Measurements from ENCODE around the gene PFKL.

The PFKL gene

GRCh38 chr21:44272284-44272858 lies 27.5 kb upstream of the PFKL start:
- DNase-seq (ENCODE audit: low read depth in 1 of 2, low spot score in 1 of 2): no peak
- no peak for TF ChIP-seq POLR2AphosphoS5 (IDR thresholded peaks at IDR 0.05; ENCODE audit: low read depth)
- TF ChIP-seq, protein P1, sequence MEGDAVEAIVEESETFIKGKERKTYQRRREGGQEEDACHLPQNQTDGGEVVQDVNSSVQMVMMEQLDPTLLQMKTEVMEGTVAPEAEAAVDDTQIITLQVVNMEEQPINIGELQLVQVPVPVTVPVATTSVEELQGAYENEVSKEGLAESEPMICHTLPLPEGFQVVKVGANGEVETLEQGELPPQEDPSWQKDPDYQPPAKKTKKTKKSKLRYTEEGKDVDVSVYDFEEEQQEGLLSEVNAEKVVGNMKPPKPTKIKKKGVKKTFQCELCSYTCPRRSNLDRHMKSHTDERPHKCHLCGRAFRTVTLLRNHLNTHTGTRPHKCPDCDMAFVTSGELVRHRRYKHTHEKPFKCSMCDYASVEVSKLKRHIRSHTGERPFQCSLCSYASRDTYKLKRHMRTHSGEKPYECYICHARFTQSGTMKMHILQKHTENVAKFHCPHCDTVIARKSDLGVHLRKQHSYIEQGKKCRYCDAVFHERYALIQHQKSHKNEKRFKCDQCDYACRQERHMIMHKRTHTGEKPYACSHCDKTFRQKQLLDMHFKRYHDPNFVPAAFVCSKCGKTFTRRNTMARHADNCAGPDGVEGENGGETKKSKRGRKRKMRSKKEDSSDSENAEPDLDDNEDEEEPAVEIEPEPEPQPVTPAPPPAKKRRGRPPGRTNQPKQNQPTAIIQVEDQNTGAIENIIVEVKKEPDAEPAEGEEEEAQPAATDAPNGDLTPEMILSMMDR (IDR thresholded peaks at IDR 0.05; ENCODE audit: insufficient read depth, low read length): no peak
- no peak for TF ChIP-seq GABPA (IDR thresholded peaks at IDR 0.05; ENCODE audit: low read depth)
- no peak overlapping the region for H3K27ac ChIP-seq (replicated peaks)
- H3K27me3 ChIP-seq (ENCODE audit: insufficient read depth, poor library complexity, severe bottlenecking): no peaks in the 10 kb centered on the region
- H3K4me3 ChIP-seq (replicated peaks; ENCODE audit: insufficient read depth, low read length): no peak overlapping the region

- Histone ChIP-seq H3K27me3 (ENCODE audit: insufficient read depth, poor library complexity, severe bottlenecking) (no peaks in the 10 kb centered on the region), H3K27ac (replicated peaks) (no peak overlapping the region), H3K4me3 (replicated peaks; ENCODE audit: insufficient read depth, low read length) (no peak overlapping the region)
- DNase-seq (ENCODE audit: low read depth in 1 of 2, low spot score in 1 of 2): no peak
- TF ChIP-seq POLR2AphosphoS5 (IDR thresholded peaks at IDR 0.05; ENCODE audit: low read depth): no peak
- no peak for TF ChIP-seq GABPA (IDR thresholded peaks at IDR 0.05; ENCODE audit: low read depth)
- TF ChIP-seq SPI1 (IDR thresholded peaks at IDR 0.05; ENCODE audit: borderline replicate concordance, low read depth): no peak
These were observed 26.8 kb upstream of the PFKL start for GRCh38 chr21:44273046-44273445.

DNA sequence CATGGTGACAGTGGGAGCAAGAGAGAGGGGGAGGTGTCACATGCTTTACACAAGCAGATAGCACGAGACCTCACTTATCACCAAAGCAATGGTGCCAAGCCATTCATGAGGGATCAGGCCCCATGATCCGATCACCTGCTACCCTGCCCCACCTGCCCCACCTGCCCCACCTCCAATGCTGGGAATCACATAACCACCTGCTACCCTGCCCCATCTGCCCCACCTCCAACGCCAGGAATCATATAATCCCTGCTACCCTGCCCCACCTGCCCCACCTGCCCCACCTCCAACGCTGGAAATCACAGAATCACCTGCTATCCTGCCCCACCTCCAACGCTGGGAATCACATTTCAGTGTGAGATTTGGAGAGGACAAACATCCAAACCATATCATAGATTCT lies 24.8 kb upstream of the PFKL start:
- Histone ChIP-seq H3K27ac (replicated peaks) (no peak overlapping the region), H3K4me3 (replicated peaks; ENCODE audit: insufficient read depth, low read length) (no peak overlapping the region), H3K27me3 (ENCODE audit: insufficient read depth, poor library complexity, severe bottlenecking) (no peaks in the 10 kb centered on the region)
- DNase-seq (ENCODE audit: low read depth in 1 of 2, low spot score in 1 of 2): no peak
- TF ChIP-seq POLR2AphosphoS5 (IDR thresholded peaks at IDR 0.05; ENCODE audit: low read depth) (no peak), REST (IDR thresholded peaks at IDR 0.05; ENCODE audit: insufficient replicate concordance, low read depth) (no peak)

DNA sequence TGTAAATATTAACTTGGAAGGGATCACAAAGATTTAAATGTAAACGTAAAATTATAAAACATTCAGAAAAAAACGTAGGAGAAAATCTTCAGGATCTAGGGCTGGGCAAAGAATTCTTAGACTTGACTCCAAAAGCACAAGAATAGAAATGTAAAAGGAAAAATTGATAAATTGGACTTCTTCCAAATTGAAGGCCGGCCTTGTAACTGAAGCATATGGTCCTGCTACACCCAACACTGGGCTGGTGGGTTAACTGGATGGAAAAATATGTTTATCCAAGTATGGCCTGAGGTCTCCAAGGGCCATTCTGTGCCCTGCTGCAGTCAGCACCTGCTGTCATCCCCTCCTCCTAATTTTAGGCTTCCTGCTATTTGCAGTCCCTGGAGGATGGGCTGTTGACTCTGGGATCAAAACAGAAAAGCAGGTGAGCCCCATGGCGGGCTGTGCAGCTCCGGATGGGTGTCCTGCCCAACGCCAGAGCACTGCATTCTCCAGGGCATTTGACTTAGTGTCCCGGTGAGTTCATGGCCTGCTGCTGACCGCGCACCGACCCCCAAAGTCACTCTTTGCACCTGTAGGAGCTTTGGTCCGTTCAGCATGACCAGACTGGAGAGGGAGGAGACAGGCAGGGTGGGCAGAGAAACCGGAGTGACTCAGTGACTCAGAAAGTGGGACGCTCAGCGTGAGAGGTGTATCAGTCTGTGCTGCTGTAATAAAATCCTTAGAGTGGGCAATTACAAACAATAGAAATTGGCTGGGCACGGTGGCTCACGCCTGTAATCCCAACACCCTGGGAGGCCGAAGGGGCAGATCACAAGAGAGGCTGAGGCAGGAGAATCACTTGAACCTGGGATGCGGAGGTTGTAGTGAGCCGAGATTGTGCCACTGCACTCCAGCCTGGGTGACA lies 20.2 kb upstream of the PFKL start:
- TF ChIP-seq REST (IDR thresholded peaks at IDR 0.05; ENCODE audit: insufficient replicate concordance, low read depth): no peak
- no peak for TF ChIP-seq SPI1 (IDR thresholded peaks at IDR 0.05; ENCODE audit: borderline replicate concordance, low read depth)
- no peak for TF ChIP-seq POLR2AphosphoS5 (IDR thresholded peaks at IDR 0.05; ENCODE audit: low read depth)
- TF ChIP-seq, protein P1 (IDR thresholded peaks at IDR 0.05; ENCODE audit: insufficient read depth, low read length): no peak
- no peak for TF ChIP-seq GABPA (IDR thresholded peaks at IDR 0.05; ENCODE audit: low read depth)
- Histone ChIP-seq H3K27me3 (ENCODE audit: insufficient read depth, poor library complexity, severe bottlenecking) (no peaks in the 10 kb centered on the region), H3K27ac (replicated peaks) (no peak overlapping the region), H3K4me3 (replicated peaks; ENCODE audit: insufficient read depth, low read length) (no peak overlapping the region)
- DNase-seq (ENCODE audit: low read depth in 1 of 2, low spot score in 1 of 2): no peak

Data from HL-60 (cell line).